ENCODE measurements around the gene B4GALT6. TPM values are rescaled to one million over a fixed set of nuclear protein-coding genes. Genes with fewer than 3 reads are reported as not detected.

Gene B4GALT6
- total and polyA plus RNA-seq, 2 of the 4 experiments (the other 2 are of a cell fraction), result 1.1 to 3.9 TPM

- Histone ChIP-seq H3K14ac (replicated peaks; ENCODE audit: low read depth, low read length) (no peak overlapping the region), H3K4me3 (ENCODE audit: insufficient read depth, low read depth, low read length) (no peak overlapping the region), H2AK9ac (replicated peaks; ENCODE audit: low read depth, low read length, poor library complexity) (no peak overlapping the region), H2BK5ac (ENCODE audit: low read depth, low read length, poor library complexity, severe bottlenecking) (no peak overlapping the region), H3K27me3 (ENCODE audit: control insufficient read depth, insufficient read depth, low read length) (no peaks in the 10 kb centered on the region), H3K4ac (ENCODE audit: low read depth, low read length) (no peak overlapping the region), H3K9ac (ENCODE audit: low read depth, low read length) (no peak overlapping the region), H3K56ac (ENCODE audit: extremely low read depth, insufficient read depth, low read length) (no peak overlapping the region), H4K20me1 (ENCODE audit: insufficient read depth, low read length) (no peaks in the 10 kb centered on the region), H3K9me3 (ENCODE audit: control insufficient read depth, insufficient read depth, low read length) (no peaks in the 10 kb centered on the region), H2BK120ac (ENCODE audit: low read depth, low read length) (no peak overlapping the region), H3K36me3 (ENCODE audit: control insufficient read depth, insufficient read depth, low read length) (no peaks in the 10 kb centered on the region), H4K5ac (ENCODE audit: low read depth, low read length) (no peak overlapping the region), H3K79me1 (ENCODE audit: low read depth in 1 of 2, low read length in 2 of 2) (no peaks in the 10 kb centered on the region), H4K91ac (ENCODE audit: insufficient read depth, low read depth, low read length) (no peak overlapping the region), H3K23ac (ENCODE audit: low read depth, low read length) (no peak overlapping the region), H4K8ac (ENCODE audit: low read depth in 2 of 2, low read length in 2 of 2) (no peak overlapping the region), H2AK5ac (ENCODE audit: low read depth, low read length) (no peak overlapping the region), H2BK20ac (ENCODE audit: low read depth, low read length) (no peak overlapping the region), H3K18ac (ENCODE audit: low read depth, low read length) (no peak overlapping the region), H3K4me1 (ENCODE audit: control insufficient read depth, insufficient read depth, low read length) (no peaks in the 10 kb centered on the region), H2AFZ (replicated peaks; ENCODE audit: low read length, poor library complexity) (no peak overlapping the region), H3K4me2 (ENCODE audit: low read depth, low read length) (no peak overlapping the region), H3K27ac (ENCODE audit: insufficient read depth, low read length) (no peak overlapping the region), H3K9me1 (ENCODE audit: insufficient read depth, low read length) (no peaks in the 10 kb centered on the region), H2BK15ac (ENCODE audit: low read depth, low read length) (no peak overlapping the region)
- no TSS peak for BruUV-seq (replicated peaks)
- no CpG with 5 or more reads among the region's 1 CpG for WGBS, 2 experiments (ENCODE audit: extremely low coverage in 2 of 2, insufficient read length in 1 of 2)
- DNase-seq (no peak), ATAC-seq (ENCODE audit: low read depth) (no peak)
- ChIA-PET CTCF (no interaction called here), POLR2A (ENCODE audit: unreplicated experiment) (no interaction called here)
- dilution Hi-C loops (cut with HindIII; ENCODE audit: low sequenced_read_pairs, unreplicated experiment) (no loop called here), in situ Hi-C loops (cut with MboI; ENCODE audit: low sequenced_read_pairs) (no loop called here), intact Hi-C loops (cut with micrococcal nuclease) (loop anchor here (5.0 kb wide), 1 partner anchor 48 kb away; no protein-coding TSS in a partner anchor)
- TF ChIP-seq, protein P1, sequence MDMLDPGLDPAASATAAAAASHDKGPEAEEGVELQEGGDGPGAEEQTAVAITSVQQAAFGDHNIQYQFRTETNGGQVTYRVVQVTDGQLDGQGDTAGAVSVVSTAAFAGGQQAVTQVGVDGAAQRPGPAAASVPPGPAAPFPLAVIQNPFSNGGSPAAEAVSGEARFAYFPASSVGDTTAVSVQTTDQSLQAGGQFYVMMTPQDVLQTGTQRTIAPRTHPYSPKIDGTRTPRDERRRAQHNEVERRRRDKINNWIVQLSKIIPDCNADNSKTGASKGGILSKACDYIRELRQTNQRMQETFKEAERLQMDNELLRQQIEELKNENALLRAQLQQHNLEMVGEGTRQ (IDR thresholded peaks at IDR 0.05; ENCODE audit: low read depth, low read length), result no peak
- no peak for TF ChIP-seq CTCF (conservative IDR thresholded peaks at IDR 0.05; ENCODE audit: low read depth, low read length)
- TF ChIP-seq RFX5 (IDR thresholded peaks at IDR 0.05; ENCODE audit: low read depth, low read length), result no peak
- no peak for TF ChIP-seq MAZ (IDR thresholded peaks at IDR 0.05; ENCODE audit: borderline replicate concordance, low read depth, low read length)
- no peak for TF ChIP-seq CHD1 (IDR thresholded peaks at IDR 0.05; ENCODE audit: low read depth, low read length)
- no peak for TF ChIP-seq RCOR1 (IDR thresholded peaks at IDR 0.05; ENCODE audit: insufficient replicate concordance, low read length)
Observed at GRCh38 chr18:31659576-31660177, 24.7 kb downstream of the B4GALT6 start.
